OCI-LY1 (cell line): ENCODE measurements around the gene XPO5.

Experiments used
- CTCF ChIP-seq: fragments of 200-600 bp; sonication (generic), shearing (Covaris generic); IDR thresholded peaks from 2 replicates; pipeline ENCODE4 v1.5.1; 2017; ENCODE audit warnings: mild to moderate bottlenecking, antibody characterized with exemption, low read length, moderate library complexity, mixed read lengths
- EZH2 ChIP-seq: fragments of 200-600 bp; sonication (generic), shearing (Covaris generic); IDR thresholded peaks from 2 replicates; pipeline ENCODE4 v1.8.0; 2017; ENCODE audit warnings: borderline replicate concordance, mixed run types, mild to moderate bottlenecking, antibody characterized with exemption, low read length, moderate library complexity, mixed read lengths

DNA sequence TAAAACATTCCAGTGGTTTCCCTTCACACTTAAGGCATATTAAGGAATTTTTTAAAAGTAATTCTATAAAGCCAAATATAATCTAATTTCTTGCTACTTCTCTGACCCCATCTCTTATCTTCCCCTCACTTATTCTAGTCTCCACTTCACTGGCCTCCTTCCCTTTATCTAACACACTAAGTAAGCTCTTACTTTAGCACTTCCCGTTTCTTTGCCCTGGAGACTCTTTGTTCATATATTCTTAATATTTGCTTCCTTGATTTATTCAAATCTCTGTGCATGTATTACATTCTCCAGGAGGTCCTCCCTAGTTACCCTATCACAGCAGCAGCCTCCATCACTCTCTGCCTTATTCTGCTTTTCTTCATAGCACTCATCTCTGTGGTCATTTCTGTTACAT, 33.0 kb upstream of the XPO5 start:
- TF ChIP-seq CTCF (no peak), EZH2 (no peak)
